HepG2 (cell line): ENCODE data around the gene CPNE8. TPM values are rescaled to one million over a fixed set of nuclear protein-coding genes. Genes with fewer than 3 reads are reported as not detected.

ENCODE experiments used
- ATAC-seq: fragments of 200-7000 bp; cut with Tn5 transposase; 3 replicates; pipeline ENCODE4 v1.9.1; 2020; ENCODE audit warnings: mild to moderate bottlenecking, moderate library complexity
- BruUV-seq: library from RNA; stranded (reverse); fragments of 400-500 nt; replicated peaks from 2 replicates; lab custom pipeline; 2021; lab: Mats Ljungman, UMichigan
- CTCF ChIA-PET: fragments of 300-600 bp; formaldehyde crosslinking; extraction: SDS; loops from one replicate; lab custom pipeline; 2021; ENCODE audit warnings: low total read pairs, inconsistent platforms, low intra/inter-chr PET ratio; lab: Yijun Ruan, JAX
- POLR2A ChIA-PET: fragments of 350-600 bp; sonication (Branson Sonifier 250); formaldehyde crosslinking; loops from one replicate; lab custom pipeline; 2020; ENCODE audit warnings: antibody characterized with exemption, inconsistent platforms; lab: Yijun Ruan, JAX
- DNase-seq: peaks from one replicate; pipeline ENCODE4 v3.0.0-alpha.2; 2015; ENCODE audit warnings: low spot score
- FAIRE-seq: peaks from 3 replicates; lab custom pipeline; 2011; peaks lifted over from hg19 to GRCh38; lab: Jason Lieb, UNC
- H2AFZ ChIP-seq: one replicate; pipeline ENCODE4 v1.6.1; 2011; ENCODE audit warnings: low read length, inconsistent platforms
- H3K27ac ChIP-seq: fragments of 300-600 bp; 3 replicates; pipeline ENCODE4 v1.8.0; 2011; ENCODE audit warnings: mixed run types, mild to moderate bottlenecking, mixed read lengths, low read length, inconsistent platforms; ENCODE audit not compliant: insufficient read depth; ENCODE audit errors: extremely low read length
- H3K27me3 ChIP-seq, 2 experiments: fragments of 200-600 bp in 1 of 2; 2 replicates in 1 of 2; 3 replicates in 1 of 2; pipeline versions ENCODE4 v1.6.0 to v1.8.0; 2011; ENCODE audit warnings: low read length in 2 of 2, mild to moderate bottlenecking in 2 of 2, moderate library complexity in 2 of 2, inconsistent platforms in 1 of 2; ENCODE audit not compliant: insufficient read depth in 2 of 2, control insufficient read depth in 1 of 2
- H3K36me3 ChIP-seq, 2 experiments: fragments of 200-600 bp in 1 of 2; replicated peaks in 1 of 2; 2 replicates in 1 of 2; 3 replicates in 1 of 2; pipeline versions ENCODE4 v1.5.1 to v1.8.0; 2011; ENCODE audit warnings: low read length in 2 of 2, inconsistent platforms in 1 of 2; ENCODE audit not compliant: insufficient read depth in 2 of 2, control insufficient read depth in 1 of 2
- H3K4me1 ChIP-seq: 2 replicates; pipeline ENCODE4 v1.5.1; 2012; ENCODE audit warnings: low read length, inconsistent platforms; ENCODE audit not compliant: insufficient read depth
- H3K4me2 ChIP-seq: 2 replicates; pipeline ENCODE4 v1.6.0; 2011; ENCODE audit warnings: low read depth, low read length, inconsistent platforms
- H3K4me3 ChIP-seq, 3 experiments: fragments of 200-600 bp in 1 of 3; sonication (generic), shearing (Covaris generic) in 1 of 3; replicated peaks in 1 of 3; 2 replicates each; pipeline ENCODE4 v1.5.1; 2011 to 2016; ENCODE audit warnings: low read length in 3 of 3, inconsistent platforms in 2 of 3, low read depth in 2 of 3, mild to moderate bottlenecking in 2 of 3, control low read depth in 1 of 3, mixed read lengths in 1 of 3; ENCODE audit not compliant: insufficient read depth in 1 of 3
- H3K79me2 ChIP-seq: one replicate; pipeline ENCODE4 v1.6.1; 2011; ENCODE audit warnings: low read length, inconsistent platforms; ENCODE audit not compliant: insufficient read depth
- H3K9ac ChIP-seq: 2 replicates; pipeline ENCODE4 v1.6.0; 2011; ENCODE audit warnings: mild to moderate bottlenecking, low read depth, low read length, inconsistent platforms; ENCODE audit not compliant: insufficient read depth
- H3K9me3 ChIP-seq: 2 replicates; pipeline ENCODE4 v1.5.1; 2012; ENCODE audit warnings: mild to moderate bottlenecking, low read length
- H4K20me1 ChIP-seq: 2 replicates; pipeline ENCODE4 v1.6.0; 2011; ENCODE audit warnings: inconsistent platforms, mild to moderate bottlenecking, low read length, moderate library complexity; ENCODE audit not compliant: insufficient read depth
- ARNT2 ChIP-seq: sonication (generic); formaldehyde crosslinking; IDR thresholded peaks from 2 replicates; pipeline ENCODE4 v1.8.0; 2022; ENCODE audit warnings: mild to moderate bottlenecking, low read depth, missing genetic modification reagents, moderate library complexity
- HIVEP1 ChIP-seq: sonication (generic); formaldehyde crosslinking; IDR thresholded peaks from 2 replicates; pipeline ENCODE4 v1.4.0; 2020; ENCODE audit warnings: mild to moderate bottlenecking, missing genetic modification reagents
- MTA3 ChIP-seq: sonication (generic); formaldehyde crosslinking; IDR thresholded peaks from 2 replicates; pipeline ENCODE4 v1.4.0; 2020; ENCODE audit warnings: missing genetic modification reagents
- NFE2 ChIP-seq: sonication (generic); formaldehyde crosslinking; IDR thresholded peaks from 2 replicates; pipeline ENCODE4 v1.4.0; 2020; ENCODE audit warnings: missing genetic modification reagents
- NFIC ChIP-seq: IDR thresholded peaks from 2 replicates; pipeline ENCODE4 v1.6.1; 2012; ENCODE audit warnings: mild to moderate bottlenecking, low read length, inconsistent platforms
- NRL ChIP-seq: sonication (generic); formaldehyde crosslinking; IDR thresholded peaks from 2 replicates; pipeline ENCODE4 v1.5.0; 2020; ENCODE audit warnings: missing genetic modification reagents, mild to moderate bottlenecking, moderate library complexity, borderline replicate concordance
- SP2 ChIP-seq: sonication (generic); formaldehyde crosslinking; IDR thresholded peaks from 2 replicates; pipeline ENCODE4 v1.5.1; 2020; ENCODE audit warnings: mild to moderate bottlenecking, missing genetic modification reagents
- ZIK1 ChIP-seq: sonication (generic); formaldehyde crosslinking; IDR thresholded peaks from 2 replicates; pipeline ENCODE4 v1.5.0; 2020; ENCODE audit warnings: mild to moderate bottlenecking, low read depth, missing genetic modification reagents, borderline replicate concordance
- ZNF552 ChIP-seq: sonication (generic); formaldehyde crosslinking; IDR thresholded peaks from 2 replicates; pipeline ENCODE4 v1.9.0; 2022; ENCODE audit warnings: missing genetic modification reagents, mild to moderate bottlenecking, borderline replicate concordance
- ZNF749 ChIP-seq: sonication (generic); formaldehyde crosslinking; IDR thresholded peaks from 2 replicates; pipeline ENCODE4 v1.8.0; 2022; ENCODE audit warnings: mild to moderate bottlenecking, missing genetic modification reagents, moderate library complexity, borderline replicate concordance
- in situ Hi-C: cut with HindIII; loops from 2 replicates; pipeline ENCODE4 v1.10.0; 2017; ENCODE audit warnings: low pct_unique_long_range_greater_than_20kb; ENCODE audit not compliant: extremely low pct_ligation_motif_present
- intact Hi-C: fragments of 100-400 bp; cut with micrococcal nuclease; formaldehyde crosslinking; loops from one replicate; pipeline ENCODE4 v1.10.0; 2022; ENCODE audit not compliant: unreplicated experiment
- polyA plus RNA-seq, 8 experiments: library from polyadenylated mRNA; depleted of rRNA in 3 of 8; stranded (reverse) in 7 of 8; unstranded in 1 of 8; fragments of >200 nt; fragmentation: Illumina TruSeq in 4 of 8; extraction: Trizol in 4 of 8; gene quantifications; 2 replicates each; pipeline versions ENCODE4 v1.2.1 to v1.2.3, GENCODE V29; 2011 to 2016; ENCODE audit warnings: low read depth in 4 of 8, missing spikeins in 1 of 8, mixed read lengths in 1 of 8; ENCODE audit not compliant: insufficient read depth in 1 of 8
- total RNA-seq, 5 experiments: library from RNA; depleted of rRNA; stranded (reverse); fragments of >200 nt; fragmentation: Illumina TruSeq; extraction: Trizol; gene quantifications; 2 replicates each; pipeline ENCODE4 v1.2.3, GENCODE V29; 2016; ENCODE audit warnings: low read depth in 1 of 5
- TF ChIP-seq, protein P1 (sequence below): sonication (generic); formaldehyde crosslinking; IDR thresholded peaks from 2 replicates; pipeline ENCODE4 v1.4.0; 2020; ENCODE audit warnings: mild to moderate bottlenecking, low read depth, missing genetic modification reagents
- TF ChIP-seq, protein P2 (sequence below): sonication (generic); formaldehyde crosslinking; IDR thresholded peaks from 2 replicates; pipeline ENCODE4 v1.4.0; 2020; ENCODE audit warnings: mild to moderate bottlenecking, missing genetic modification reagents
- TF ChIP-seq, protein P3 (sequence below): sonication (generic); formaldehyde crosslinking; conservative IDR thresholded peaks from 2 replicates; pipeline ENCODE4 v1.4.0; 2020; ENCODE audit warnings: missing genetic modification reagents
- TF ChIP-seq, protein P4 (sequence below): sonication (generic); formaldehyde crosslinking; IDR thresholded peaks from 2 replicates; pipeline ENCODE4 v1.4.0; 2020; ENCODE audit warnings: low read depth, missing genetic modification reagents

Gene CPNE8
- total and polyA plus RNA-seq, 2 of the 13 experiments (the other 11 are each of a cell fraction or from before 2014, with no cell fraction given), result 2.4 to 2.7 TPM

DNA sequence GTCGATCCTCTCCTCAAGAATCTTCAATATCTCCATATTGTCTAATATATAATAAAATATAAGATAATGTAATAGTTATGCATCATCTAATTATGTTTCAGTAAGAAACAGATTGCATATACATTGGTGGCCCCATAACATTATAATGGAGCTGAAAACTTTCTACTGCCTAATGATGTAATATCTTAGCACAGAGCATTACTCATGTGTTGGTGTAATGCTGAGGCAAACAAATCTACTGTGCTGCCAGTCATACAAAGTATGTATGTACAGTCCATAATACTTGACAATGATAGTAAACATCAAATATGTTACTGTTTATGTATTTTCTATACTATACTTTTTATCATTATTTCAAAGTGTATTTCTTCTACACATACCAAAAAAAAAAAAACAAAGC is 128.7 kb downstream of the CPNE8 start (continued):
- TF ChIP-seq, protein P1, sequence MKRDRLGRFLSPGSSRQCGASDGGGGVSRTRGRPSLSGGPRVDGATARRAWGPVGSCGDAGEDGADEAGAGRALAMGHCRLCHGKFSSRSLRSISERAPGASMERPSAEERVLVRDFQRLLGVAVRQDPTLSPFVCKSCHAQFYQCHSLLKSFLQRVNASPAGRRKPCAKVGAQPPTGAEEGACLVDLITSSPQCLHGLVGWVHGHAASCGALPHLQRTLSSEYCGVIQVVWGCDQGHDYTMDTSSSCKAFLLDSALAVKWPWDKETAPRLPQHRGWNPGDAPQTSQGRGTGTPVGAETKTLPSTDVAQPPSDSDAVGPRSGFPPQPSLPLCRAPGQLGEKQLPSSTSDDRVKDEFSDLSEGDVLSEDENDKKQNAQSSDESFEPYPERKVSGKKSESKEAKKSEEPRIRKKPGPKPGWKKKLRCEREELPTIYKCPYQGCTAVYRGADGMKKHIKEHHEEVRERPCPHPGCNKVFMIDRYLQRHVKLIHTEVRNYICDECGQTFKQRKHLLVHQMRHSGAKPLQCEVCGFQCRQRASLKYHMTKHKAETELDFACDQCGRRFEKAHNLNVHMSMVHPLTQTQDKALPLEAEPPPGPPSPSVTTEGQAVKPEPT (CRISPR knock-in tag), result no peak
- TF ChIP-seq NFE2 (CRISPR knock-in tag) (no peak), ZNF749 (CRISPR knock-in tag) (no peak), SP2 (CRISPR knock-in tag) (no peak), ZNF552 (CRISPR knock-in tag) (no peak), NFIC (no peak), HIVEP1 (CRISPR knock-in tag) (no peak)
- TF ChIP-seq, protein P2, sequence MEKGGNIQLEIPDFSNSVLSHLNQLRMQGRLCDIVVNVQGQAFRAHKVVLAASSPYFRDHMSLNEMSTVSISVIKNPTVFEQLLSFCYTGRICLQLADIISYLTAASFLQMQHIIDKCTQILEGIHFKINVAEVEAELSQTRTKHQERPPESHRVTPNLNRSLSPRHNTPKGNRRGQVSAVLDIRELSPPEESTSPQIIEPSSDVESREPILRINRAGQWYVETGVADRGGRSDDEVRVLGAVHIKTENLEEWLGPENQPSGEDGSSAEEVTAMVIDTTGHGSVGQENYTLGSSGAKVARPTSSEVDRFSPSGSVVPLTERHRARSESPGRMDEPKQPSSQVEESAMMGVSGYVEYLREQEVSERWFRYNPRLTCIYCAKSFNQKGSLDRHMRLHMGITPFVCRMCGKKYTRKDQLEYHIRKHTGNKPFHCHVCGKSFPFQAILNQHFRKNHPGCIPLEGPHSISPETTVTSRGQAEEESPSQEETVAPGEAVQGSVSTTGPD (CRISPR knock-in tag), result no peak

DNA sequence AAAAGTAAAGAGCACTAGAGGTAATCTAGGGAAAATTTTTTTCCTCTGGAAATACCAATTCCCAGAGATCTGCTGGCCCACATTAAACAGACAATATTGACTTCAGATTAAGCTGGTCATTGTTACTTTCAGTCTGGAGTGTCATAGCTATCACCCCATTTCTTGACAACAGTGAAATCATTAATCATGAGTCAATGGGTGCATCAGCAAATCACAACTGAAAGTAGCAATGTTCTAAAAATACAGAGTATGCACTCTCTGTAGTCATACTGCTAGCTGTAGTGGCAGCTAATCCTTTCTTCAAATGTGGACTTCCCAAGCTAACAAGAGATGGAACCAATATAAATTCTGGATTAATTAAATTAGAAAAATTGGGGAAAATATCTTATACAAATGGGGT is 129.9 kb downstream of the CPNE8 start:
- in situ Hi-C loops (no loop called here), intact Hi-C loops (no loop called here)
- Histone ChIP-seq H3K27me3 (no peaks in the 10 kb centered on the region), H3K36me3 (no peaks in the 10 kb centered on the region), H3K9ac (no peak overlapping the region), H2AFZ (no peak overlapping the region), H3K4me1 (no peaks in the 10 kb centered on the region), H4K20me1 (no peaks in the 10 kb centered on the region), H3K9me3 (0 out of 2 replicates have a peak, but pooled peaks cover 6% of the 10 kb centered on the region), H3K79me2 (no peaks in the 10 kb centered on the region), H3K27ac (no peak overlapping the region), H3K4me2 (no peak overlapping the region), H3K4me3 (no peak overlapping the region)
- TF ChIP-seq MTA3 (CRISPR knock-in tag), result no peak
- TF ChIP-seq ZIK1 (CRISPR knock-in tag), result no peak
- no peak for TF ChIP-seq NRL (CRISPR knock-in tag)
- TF ChIP-seq, protein P3, sequence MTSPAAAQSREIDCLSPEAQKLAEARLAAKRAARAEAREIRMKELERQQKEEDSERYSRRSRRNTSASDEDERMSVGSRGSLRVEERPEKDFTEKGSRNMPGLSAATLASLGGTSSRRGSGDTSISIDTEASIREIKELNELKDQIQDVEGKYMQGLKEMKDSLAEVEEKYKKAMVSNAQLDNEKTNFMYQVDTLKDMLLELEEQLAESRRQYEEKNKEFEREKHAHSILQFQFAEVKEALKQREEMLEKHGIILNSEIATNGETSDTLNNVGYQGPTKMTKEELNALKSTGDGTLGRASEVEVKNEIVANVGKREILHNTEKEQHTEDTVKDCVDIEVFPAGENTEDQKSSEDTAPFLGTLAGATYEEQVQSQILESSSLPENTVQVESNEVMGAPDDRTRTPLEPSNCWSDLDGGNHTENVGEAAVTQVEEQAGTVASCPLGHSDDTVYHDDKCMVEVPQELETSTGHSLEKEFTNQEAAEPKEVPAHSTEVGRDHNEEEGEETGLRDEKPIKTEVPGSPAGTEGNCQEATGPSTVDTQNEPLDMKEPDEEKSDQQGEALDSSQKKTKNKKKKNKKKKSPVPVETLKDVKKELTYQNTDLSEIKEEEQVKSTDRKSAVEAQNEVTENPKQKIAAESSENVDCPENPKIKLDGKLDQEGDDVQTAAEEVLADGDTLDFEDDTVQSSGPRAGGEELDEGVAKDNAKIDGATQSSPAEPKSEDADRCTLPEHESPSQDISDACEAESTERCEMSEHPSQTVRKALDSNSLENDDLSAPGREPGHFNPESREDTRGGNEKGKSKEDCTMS (CRISPR knock-in tag), result no peak
- TF ChIP-seq ARNT2, result no peak
- TF ChIP-seq, protein P4, sequence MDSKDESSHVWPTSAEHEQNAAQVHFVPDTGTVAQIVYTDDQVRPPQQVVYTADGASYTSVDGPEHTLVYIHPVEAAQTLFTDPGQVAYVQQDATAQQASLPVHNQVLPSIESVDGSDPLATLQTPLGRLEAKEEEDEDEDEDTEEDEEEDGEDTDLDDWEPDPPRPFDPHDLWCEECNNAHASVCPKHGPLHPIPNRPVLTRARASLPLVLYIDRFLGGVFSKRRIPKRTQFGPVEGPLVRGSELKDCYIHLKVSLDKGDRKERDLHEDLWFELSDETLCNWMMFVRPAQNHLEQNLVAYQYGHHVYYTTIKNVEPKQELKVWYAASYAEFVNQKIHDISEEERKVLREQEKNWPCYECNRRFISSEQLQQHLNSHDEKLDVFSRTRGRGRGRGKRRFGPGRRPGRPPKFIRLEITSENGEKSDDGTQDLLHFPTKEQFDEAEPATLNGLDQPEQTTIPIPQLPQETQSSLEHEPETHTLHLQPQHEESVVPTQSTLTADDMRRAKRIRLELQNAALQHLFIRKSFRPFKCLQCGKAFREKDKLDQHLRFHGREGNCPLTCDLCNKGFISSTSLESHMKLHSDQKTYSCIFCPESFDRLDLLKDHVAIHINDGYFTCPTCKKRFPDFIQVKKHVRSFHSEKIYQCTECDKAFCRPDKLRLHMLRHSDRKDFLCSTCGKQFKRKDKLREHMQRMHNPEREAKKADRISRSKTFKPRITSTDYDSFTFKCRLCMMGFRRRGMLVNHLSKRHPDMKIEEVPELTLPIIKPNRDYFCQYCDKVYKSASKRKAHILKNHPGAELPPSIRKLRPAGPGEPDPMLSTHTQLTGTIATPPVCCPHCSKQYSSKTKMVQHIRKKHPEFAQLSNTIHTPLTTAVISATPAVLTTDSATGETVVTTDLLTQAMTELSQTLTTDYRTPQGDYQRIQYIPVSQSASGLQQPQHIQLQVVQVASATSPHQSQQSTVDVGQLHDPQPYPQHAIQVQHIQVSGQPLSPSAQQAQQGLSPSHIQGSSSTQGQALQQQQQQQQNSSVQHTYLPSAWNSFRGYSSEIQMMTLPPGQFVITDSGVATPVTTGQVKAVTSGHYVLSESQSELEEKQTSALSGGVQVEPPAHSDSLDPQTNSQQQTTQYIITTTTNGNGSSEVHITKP, result no peak
- DNase-seq (no peak), FAIRE-seq (no peak), ATAC-seq (no peak)
- BruUV-seq, result no TSS peak
- POLR2A ChIA-PET, result no interaction called here
- CTCF ChIA-PET, result no interaction called here
